Kidney (tissue), 14 donors: ENCODE data around the gene CORO1C. TPM values are rescaled to one million over a fixed set of nuclear protein-coding genes. Genes with fewer than 3 reads are reported as not detected.

Experiments
- DNase-seq, 5 donors: peaks; one replicate each; pipeline ENCODE4 v3.0.0-alpha.2; 2013 to 2020
- FAIRE-seq: peaks from 2 replicates; lab custom pipeline; 2012; peaks lifted over from hg19 to GRCh38; lab: Jason Lieb, UNC
- H3K27ac ChIP-seq, 2 donors: one replicate each; pipeline ENCODE4 v1.7.0; 2013; ENCODE audit warnings: low read depth in 2 of 2, low read length in 2 of 2, inconsistent platforms in 1 of 2
- H3K27me3 ChIP-seq: one replicate; pipeline ENCODE4 v1.7.1; 2013; ENCODE audit warnings: low read length, inconsistent platforms; ENCODE audit not compliant: control insufficient read depth, insufficient read depth
- H3K36me3 ChIP-seq, 3 donors: one replicate each; pipeline versions ENCODE4 v1.7.0 to v1.7.1; 2013; ENCODE audit warnings: low read length in 3 of 3, control low read depth in 1 of 3, inconsistent platforms in 1 of 3; ENCODE audit not compliant: insufficient read depth in 3 of 3, control insufficient read depth in 2 of 3
- H3K4me1 ChIP-seq, 3 donors: one replicate each; pipeline versions ENCODE4 v1.7.0 to v1.7.1; 2013; ENCODE audit warnings: low read length in 3 of 3, inconsistent platforms in 1 of 3, low read depth in 1 of 3; ENCODE audit not compliant: control insufficient read depth in 2 of 3, insufficient read depth in 2 of 3
- H3K4me3 ChIP-seq, 3 donors: one replicate each; pipeline versions ENCODE4 v1.7.0 to v1.8.1; 2013; ENCODE audit warnings: low read length in 3 of 3, control low read depth in 1 of 3, inconsistent platforms in 1 of 3
- H3K9ac ChIP-seq, 3 donors: one replicate each; pipeline versions ENCODE4 v1.7.0 to v1.7.1; 2013; ENCODE audit warnings: low read length in 3 of 3, control low read depth in 1 of 3, inconsistent platforms in 1 of 3
- H3K9me3 ChIP-seq, 3 donors: one replicate each; pipeline versions ENCODE4 v1.7.0 to v1.7.1; 2013; ENCODE audit warnings: low read length in 3 of 3, control low read depth in 1 of 3, inconsistent platforms in 1 of 3; ENCODE audit not compliant: control insufficient read depth in 2 of 3, insufficient read depth in 1 of 3
- CTCF ChIP-seq: IDR thresholded peaks from 3 replicates; pipeline ENCODE4 v1.5.1; 2012; ENCODE audit warnings: mild to moderate bottlenecking, moderate library complexity, borderline replicate concordance; ENCODE audit not compliant: insufficient read depth; ENCODE audit errors: extremely low read depth
- intact Hi-C: fragments of 100-400 bp; cut with DNase I; formaldehyde crosslinking; loops from one replicate; pipeline ENCODE4 v1.11.1; 2022
- polyA plus RNA-seq: library from polyadenylated mRNA; stranded (reverse); fragments of 350-450 nt; fragmentation: Illumina TruSeq; extraction: RNeasy Lipid Tissue Mini Kit (QIAGEN cat#74804); gene quantifications from one replicate; pipeline ENCODE4 v1.2.3, GENCODE V29; 2014; ENCODE audit warnings: low read depth, low replicate concordance; ENCODE audit not compliant: insufficient read depth
- total RNA-seq: library from RNA; stranded (reverse); fragmentation: NEBNext Ultra II Directional; extraction: Animal tissue kit (Norgen Biotek cat#: 25700); gene quantifications from one replicate; pipeline ENCODE4 v1.2.1, GENCODE V29; 2021
- donor health status: control.
- donor health status: control.
- donor health status: control.
- donor health status: control.
- donor health status: control.
- donor health status: DM: yes; HTN: yes; CAD: no.
- donor health status: Normal renal cell carcinoma (clear cell type).

The CORO1C gene
- total and polyA plus RNA-seq, 2 donors from 2014 or later, result 16.6 to 104 TPM

DNA sequence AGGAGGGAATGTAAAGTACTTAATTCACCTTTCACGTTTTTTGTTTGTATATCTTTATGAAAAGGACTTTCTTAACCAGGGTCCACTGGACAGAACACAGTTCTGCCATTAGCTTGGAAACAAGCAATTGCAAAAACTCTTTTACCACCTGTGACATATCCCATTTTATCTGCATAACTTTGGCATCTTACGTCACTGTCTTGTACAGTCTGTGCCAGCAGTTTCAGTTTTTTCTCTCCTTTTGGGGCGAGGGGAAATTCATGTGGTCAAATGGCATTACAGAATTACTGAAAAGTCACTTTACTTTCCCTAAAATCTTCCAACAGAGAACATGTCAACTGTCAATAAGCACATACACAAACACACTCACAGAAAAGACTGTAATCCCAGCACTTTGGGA, 53.9 kb downstream of the CORO1C start:
- Histone ChIP-seq H3K4me3 (no peak overlapping the region), H3K9ac (no peak overlapping the region), H3K27ac (no peak overlapping the region), H3K9me3 (no peaks in the 10 kb centered on the region), H3K27me3 (no peaks in the 10 kb centered on the region), H3K4me1 (no peaks in the 10 kb centered on the region), H3K36me3 (no peaks in the 10 kb centered on the region)
- no peak for DNase-seq
- intact Hi-C loops, result no loop called here
- no peak for FAIRE-seq
- TF ChIP-seq CTCF, result no peak

GRCh38 chr12:108676707-108677106, 54.6 kb downstream of the CORO1C start:
- DNase-seq (no peak), FAIRE-seq (no peak)
- H3K4me1 ChIP-seq, result no peaks in the 10 kb centered on the region
- no peaks in the 10 kb centered on the region for H3K36me3 ChIP-seq
- no peak overlapping the region for H3K9ac ChIP-seq
- no peak for TF ChIP-seq CTCF
- H3K27ac ChIP-seq, result no peak overlapping the region
- intact Hi-C loops, result no loop called here
- no peaks in the 10 kb centered on the region for H3K27me3 ChIP-seq
- no peak overlapping the region for H3K4me3 ChIP-seq
- no peaks in the 10 kb centered on the region for H3K9me3 ChIP-seq

DNA sequence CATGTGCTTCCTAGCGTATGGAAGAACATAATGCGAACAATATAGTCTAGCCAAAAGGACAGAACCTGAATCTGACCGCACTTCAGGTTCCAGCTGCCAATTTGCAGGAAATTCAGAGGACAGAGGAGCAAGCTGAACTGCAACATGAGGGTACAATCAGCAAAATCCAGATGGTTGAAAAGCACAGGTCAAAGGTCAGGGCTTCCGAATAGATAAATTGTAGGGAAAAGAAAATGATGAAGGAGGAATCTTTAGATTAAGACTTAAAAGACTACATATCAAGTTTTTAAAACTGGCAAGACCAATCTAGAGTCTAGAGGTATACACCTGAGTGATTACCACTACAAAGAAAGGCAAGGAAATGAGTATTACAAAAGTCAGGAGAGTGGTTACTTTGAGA, 55.5 kb downstream of the CORO1C start:
- no peak for TF ChIP-seq CTCF
- intact Hi-C loops, result no loop called here
- H3K9ac ChIP-seq, result no peak overlapping the region
- FAIRE-seq (no peak), DNase-seq (no peak)
- no peak overlapping the region for H3K27ac ChIP-seq
- no peaks in the 10 kb centered on the region for H3K36me3 ChIP-seq
- no peak overlapping the region for H3K4me3 ChIP-seq
- H3K9me3 ChIP-seq, result no peaks in the 10 kb centered on the region
- no peaks in the 10 kb centered on the region for H3K27me3 ChIP-seq
- H3K4me1 ChIP-seq, result no peaks in the 10 kb centered on the region

DNA sequence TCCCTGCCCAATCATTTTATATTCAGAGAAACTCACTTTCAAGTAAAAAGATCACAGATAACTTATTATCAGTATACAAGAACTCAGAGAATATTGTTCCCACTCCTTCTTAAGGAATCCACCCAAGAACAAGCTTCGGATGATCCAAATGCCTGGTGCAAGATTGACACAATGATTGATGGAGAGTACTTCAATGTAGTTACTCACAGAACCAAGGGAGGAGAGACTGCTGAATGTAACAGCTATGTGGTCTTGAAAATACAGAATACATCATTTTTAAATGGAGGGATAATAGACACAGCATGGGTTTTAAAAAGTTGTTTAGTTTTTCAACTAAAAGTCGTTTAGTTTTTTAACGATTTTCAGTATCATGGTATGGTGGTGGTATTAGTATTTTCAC, 59.3 kb downstream of the CORO1C start:
- H3K27ac ChIP-seq, result no peak overlapping the region
- H3K27me3 ChIP-seq, result no peaks in the 10 kb centered on the region
- no peak overlapping the region for H3K4me3 ChIP-seq
- no peaks in the 10 kb centered on the region for H3K9me3 ChIP-seq
- no peak for FAIRE-seq
- H3K9ac ChIP-seq, result no peak overlapping the region
- no peaks in the 10 kb centered on the region for H3K4me1 ChIP-seq
- intact Hi-C loops, result no loop called here
- DNase-seq, result no peak
- no peaks in the 10 kb centered on the region for H3K36me3 ChIP-seq
- TF ChIP-seq CTCF, result no peak
